Frontal cortex (tissue), 4 donors: ENCODE data around the gene C11orf71. TPM values are rescaled to one million over a fixed set of nuclear protein-coding genes. Genes with fewer than 3 reads are reported as not detected.

Experiments used
- DNase-seq, 2 donors: peaks; one replicate each; pipeline ENCODE4 v3.0.0; 2012; ENCODE audit warnings: low spot score in 2 of 2
- FAIRE-seq: peaks from 2 replicates; lab custom pipeline; 2012; peaks lifted over from hg19 to GRCh38; lab: Jason Lieb, UNC
- total RNA-seq: library from RNA; depleted of rRNA; stranded (reverse); fragments of >200 nt; gene quantifications from one replicate; pipeline ENCODE4 v1.2.3, GENCODE V29; 2014
- donor health status: control.
- donor health status: control.
- donor health status: control.

The C11orf71 gene
- total RNA-seq, 1 donor from 2014 or later = 13.9 TPM

DNA sequence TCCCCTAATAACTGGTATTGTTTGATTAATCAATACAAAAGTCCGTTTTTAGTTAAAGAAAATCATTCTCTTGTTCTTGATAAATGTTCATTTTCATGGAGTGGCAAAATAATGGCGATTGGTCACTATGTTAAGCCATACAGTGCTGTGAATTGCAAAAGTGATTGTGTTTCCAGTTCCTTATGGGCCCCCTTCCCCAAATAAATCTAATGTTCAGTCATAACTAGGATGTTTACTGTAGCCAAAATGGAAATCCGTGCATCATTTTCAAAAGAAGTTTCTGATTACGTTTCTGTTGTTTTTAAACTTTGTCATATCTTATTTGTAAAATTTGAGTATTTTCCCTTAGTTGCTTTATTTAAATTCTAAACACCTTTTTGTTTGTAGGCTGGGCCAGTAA is 1.0 kb upstream of the C11orf71 start:
- DNase-seq (no peak), FAIRE-seq (peak; percentile 21)

DNA sequence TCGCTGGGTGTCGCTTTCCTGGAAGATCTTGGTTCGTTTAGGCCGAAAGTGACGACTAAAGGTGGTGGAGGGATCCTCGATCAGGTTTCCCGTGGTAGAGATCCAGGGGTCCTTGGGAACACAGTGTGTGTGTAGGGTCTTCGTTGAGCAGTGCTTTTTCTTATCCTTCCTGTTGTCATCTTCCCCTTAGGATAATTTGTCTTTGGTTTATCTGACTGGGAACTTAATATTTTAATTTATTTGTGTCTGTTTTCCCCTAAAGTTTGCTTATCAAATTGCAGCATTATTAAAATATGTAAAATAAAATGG is 558 bp upstream of the C11orf71 start:
- DNase-seq = no peak
- FAIRE-seq = no peak

DNA sequence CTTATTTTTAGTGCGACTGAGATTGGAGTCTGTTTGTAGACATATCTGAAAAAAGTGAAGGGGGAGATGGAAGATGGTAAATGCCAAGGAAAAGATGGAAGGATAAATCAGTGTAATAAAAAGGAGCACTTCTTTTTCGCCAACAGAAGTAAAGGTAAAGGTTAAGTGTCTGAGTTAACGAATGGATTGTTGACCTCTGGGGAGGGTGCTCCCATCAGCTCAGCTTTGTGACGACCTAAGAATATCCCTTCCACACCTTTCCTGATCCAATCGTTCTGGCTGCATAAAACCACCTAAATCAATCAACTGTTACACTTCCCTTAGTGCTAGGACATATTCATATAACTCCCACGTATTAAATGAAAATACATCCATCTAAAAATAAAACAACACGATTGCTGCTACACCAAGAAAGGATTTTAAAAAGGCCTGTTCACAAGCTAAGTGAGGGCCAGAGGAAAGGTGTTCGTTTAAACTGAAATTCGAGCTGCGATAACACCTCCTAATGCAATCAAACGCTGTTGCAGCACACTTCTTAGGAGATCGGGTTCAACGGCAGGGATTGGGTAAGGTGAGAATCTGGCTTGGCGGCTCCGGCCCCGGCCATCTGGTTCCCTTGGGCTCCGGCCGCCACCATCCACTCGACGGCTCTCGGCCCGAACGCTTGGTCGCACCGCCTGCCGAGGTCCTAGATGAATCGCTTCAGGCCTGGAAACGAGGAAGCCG is 658 bp downstream of the C11orf71 start:
- DNase-seq = no peak

DNA sequence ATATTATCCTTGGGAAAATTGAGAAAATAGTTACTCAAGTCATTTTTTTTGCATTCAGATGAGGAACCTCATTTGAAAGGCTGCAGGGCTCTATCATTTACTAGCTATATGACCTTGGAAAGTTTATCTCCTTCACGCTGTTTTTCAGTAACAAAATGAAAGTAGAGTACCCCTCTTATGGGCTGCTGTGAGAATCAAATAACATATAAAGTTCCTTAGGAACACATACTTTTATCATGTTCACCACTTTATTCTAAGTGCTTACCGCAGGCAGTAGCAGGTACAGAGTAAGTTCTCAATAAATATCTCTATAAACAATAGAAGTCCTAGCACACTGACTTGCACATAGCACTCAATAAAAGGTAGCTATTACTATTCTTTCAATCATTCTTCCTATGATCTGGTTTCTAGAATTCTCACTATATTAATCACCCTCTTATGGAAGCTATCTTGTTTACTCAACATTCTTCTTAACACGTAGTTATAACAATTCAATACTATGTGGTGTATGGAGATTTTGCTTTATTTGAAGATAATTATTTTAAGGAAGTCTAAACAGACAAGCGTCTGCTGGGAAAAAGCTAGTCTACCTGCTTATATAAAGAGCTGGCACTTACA is 1.9 kb downstream of the C11orf71 start:
- no peak for DNase-seq
- FAIRE-seq = no peak

More for the DNA sequence above, 658 bp downstream of the C11orf71 start:
- FAIRE-seq = no peak

DNA sequence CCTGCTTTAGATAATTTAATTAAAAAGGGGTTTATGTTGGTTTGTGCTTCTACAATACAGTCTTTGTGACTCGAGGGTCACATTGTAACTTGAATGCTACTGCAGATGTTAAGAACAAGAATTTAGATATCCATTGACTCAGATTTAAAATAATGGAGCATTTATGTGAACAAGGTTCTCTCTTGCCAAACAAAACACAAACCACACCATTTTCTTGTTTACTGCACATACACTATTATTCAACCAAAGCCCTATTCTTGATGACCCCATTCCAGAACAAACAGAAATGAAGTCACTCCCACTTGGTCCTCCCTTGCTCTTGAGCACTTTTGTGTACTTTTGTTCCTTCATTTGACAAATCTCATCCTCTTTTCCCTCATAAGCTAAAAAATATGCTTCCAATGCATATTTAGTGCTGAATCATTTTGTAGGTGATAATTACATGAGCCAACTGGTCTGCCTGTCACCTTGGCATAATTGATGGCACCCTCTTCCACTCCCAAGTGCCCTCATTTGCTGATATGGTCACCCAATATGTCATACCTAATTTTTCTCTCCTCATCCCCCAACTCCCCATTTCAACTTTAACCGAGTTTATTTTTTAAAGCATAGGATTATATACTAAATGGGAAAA is 2.8 kb downstream of the C11orf71 start:
- FAIRE-seq = no peak

DNA sequence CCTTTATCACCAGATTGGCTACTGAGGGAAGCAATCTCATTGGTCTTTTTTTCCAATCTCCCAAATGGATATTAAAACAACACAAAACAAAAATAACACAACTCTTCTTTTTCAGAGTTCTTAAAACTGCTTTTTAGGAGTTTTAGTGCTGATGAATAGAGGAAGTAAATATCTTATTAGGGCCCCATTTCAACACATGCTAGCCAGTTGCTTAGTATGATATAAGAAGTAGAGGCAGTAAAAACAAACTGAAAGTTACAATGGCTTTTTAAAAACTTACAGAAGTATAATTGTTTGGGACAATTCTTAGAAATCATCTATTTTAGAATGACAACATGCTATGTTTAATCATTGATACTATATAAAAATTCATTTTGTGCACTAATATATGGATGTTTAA is 3.4 kb downstream of the C11orf71 start:
- no peak for FAIRE-seq
- no peak for DNase-seq

More for the DNA sequence above, 2.8 kb downstream of the C11orf71 start:
- no peak for DNase-seq

DNA sequence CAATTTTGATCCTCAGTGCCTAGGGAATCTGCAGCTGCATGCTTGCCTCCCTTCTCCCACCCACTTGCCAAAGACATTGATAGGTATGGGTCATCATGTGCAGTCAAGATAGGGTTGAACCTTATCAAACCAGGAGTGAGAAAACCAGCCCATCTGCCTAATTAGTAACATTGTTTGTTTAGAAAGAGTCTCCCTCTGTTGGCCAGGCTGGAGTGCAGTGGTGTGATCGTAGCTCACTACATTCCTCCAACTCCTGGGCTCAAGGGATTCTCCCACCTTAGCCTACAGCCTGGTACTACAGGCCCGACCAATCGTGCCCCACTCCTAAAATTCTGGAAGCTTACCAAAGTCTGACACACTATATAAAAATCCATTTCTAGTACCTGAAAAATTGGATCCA is 4.6 kb downstream of the C11orf71 start:
- no peak for FAIRE-seq
- DNase-seq = no peak

DNA sequence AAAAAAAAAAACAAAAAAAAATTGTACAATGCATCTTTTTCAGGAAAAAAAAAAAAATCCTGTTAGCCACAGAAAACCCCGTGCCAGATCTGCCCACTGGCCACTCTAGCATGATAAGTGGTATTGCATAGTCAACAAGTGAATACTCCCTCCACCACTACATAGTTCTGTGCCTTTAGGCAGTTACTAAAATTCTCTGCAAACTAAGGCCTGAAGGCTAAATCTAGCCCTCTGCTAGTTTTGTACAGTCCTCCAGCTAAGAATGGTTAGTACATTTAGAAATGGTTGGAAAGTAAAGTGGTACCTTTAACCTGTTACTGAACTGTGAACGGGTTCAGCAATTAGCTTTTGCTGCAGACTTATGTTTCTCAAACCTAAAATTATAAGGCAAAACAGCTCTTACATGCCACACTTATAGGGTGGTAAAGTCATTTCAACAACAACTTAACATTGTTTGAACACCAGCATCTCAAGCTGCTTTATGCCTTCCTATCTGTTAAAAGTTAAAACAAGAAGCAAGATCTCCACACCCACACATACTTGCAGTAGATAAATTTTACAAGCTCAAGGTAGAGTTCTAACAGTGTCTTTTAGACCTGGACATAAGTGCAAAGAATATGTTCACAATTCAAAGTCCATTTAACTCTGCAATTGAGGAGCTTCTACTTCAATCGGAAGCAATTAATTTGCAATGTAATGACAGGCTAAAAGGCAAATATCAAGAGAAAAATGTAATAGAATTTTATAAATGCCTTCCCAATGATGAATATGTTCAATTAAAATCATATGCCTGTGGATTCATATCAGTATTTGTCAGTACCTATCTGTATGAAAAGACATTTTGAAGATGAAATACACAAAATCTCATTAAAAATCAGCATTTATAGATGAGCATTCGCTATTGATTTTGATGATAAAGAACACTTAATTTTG is 7.3 kb downstream of the C11orf71 start:
- FAIRE-seq = no peak

DNA sequence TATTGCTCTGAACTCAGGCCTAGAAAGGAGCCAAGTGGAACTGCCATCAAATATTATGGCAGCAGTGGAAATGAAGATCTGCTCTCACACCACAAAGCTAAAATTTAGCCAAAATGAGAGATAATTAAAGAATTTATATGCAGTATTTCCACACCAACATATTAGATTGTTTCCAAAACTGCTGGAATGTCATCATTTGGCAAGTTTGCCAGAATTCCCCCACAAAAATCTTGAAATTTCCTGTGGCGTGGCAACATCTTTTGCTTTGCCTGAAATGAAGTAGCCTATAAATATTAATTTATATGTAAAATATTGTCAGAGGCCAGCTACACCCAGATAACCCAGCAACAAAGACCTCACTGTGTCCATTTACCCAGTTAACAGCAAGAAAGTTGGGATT is 13.8 kb downstream of the C11orf71 start:
- FAIRE-seq = no peak
- DNase-seq = no peak

More for the DNA sequence above, 7.3 kb downstream of the C11orf71 start:
- DNase-seq = no peak

DNA sequence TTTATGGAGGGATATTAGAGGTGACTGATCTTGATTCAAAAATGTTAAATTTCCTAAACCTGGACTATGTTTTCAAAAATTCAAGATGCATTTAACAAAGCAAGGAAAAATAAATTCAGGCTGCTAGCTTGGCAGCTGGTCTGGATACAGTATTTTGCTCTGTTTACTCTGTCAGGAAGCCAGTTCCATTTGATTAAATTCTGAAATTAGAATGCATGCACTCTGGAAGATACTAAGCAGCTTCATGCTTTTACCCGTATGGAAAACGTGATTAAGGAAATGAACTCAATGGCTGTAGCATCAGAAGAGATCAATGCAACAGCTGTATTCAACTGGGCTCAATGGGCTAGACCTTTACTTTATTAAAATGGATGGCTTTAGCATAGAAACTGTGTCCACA is 14.2 kb downstream of the C11orf71 start:
- FAIRE-seq = no peak
- no peak for DNase-seq

DNA sequence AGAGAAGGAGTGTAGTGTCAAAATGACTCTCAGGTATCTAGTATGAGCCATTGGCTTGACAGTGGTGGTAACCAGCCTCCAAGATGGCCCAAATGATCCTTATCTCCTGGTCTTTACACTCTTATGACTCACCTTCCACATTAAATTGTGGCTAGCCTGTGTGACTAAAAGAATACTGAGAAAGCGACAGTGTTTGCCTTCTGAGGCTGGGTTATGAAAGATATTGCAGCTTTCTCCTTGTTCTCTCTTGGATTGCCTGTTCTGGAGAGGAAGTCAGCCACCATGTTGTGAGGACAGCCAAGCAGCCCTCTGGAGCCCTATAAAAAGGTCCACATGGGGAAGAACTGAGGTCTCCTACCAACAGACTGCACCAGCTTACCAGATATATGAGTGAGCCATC is 15.8 kb downstream of the C11orf71 start:
- DNase-seq (no peak), FAIRE-seq (no peak)

DNA sequence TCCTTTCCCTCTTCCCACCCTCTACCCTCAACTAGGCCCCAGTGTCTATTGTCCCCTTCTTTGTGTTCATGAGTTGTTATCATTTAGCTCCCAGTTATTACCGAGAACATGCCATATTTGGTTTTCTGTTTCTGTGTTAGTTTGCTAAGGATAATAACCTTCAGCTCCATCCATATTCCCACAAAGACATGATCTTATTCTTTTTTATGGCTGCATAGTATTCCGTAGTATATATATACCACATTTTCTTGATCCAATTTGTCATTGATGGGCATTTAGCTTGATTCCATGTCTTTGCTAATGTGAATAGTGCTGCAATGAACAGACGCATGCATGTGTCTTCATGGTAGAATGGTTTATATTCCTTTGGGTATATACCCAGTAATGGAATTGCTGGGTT is 17.8 kb downstream of the C11orf71 start:
- DNase-seq (no peak), FAIRE-seq (no peak)

DNA sequence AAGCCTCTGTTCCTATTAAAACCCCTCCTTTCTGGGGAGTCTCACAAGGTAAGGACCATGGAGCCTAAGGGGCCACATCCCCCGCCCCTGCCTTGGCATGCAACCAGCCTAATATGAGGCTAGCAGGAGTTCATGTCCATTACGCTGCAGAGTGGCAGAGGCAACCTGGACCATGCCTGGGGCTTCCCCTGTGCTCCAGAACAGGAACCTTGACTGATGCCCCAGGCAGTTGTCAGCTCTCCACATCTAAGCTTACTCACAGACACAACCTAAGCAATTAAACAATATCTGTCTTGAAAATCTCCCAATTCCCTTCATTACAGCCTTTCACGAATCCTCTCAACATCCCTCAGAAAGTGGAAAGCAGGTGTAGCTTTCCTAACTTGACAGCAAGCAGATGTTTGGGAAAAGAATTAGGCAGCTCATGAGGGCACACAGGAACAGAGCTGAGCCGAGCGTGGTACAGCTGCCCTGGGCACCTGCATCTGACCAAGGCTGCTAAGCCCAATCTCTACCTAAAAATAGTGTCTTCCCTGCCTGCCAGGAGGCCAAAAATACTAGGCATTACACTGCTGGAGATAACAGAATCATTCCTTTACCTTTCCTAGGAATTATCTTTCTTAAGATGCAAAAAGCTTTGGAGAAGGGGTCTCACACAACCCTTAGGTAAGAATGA is 20.8 kb downstream of the C11orf71 start:
- DNase-seq (no peak), FAIRE-seq (no peak)

DNA sequence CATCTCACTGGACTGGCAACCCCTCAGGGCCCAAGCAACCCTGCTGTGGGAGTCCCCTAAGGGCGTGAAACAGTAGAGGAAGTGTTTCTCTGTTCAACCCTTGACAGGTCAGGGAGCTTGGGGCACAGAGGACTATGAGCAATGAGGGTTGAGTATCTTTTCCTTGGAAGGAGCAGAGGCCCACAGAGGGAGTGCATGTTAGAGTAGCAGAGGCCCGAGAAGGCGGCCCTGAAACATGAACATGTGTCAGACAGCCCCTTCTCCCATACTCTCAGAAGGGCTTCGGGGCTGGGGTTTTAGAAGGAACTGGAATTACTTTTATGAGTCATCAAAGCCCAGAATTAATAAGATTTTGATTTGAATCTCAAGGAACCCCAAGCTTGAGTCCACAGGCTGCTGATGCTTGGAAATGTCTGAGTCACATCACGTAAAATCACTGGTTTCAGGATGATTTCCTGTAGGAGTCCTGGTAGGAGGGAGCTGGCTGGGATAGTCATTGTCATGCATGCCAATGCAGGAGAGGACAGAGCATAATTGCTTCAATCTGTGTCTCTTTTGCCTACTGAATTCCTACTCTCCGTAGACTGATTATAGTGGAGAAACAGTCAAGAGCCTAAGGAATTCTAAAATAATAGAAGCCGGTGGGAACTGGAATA is 22.6 kb downstream of the C11orf71 start:
- no peak for FAIRE-seq
- DNase-seq = no peak

DNA sequence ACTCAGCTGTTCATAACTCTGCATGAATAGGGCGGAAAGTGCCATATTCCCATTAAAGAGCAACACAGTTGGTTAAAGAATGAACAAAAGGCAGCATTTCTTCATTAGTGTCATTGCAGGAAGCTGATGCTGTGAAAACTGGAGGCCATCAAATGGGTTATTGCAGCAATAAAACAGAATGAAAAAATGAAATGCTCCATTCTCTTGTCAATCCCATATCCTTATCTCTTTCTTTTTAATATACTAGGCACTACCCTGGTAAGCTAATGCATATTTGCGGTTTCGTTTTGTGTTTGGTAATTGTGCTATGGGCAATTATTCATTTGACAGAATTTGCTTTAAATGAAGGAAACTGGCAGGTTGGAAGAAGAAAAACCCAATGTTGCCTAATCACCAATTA is 25.3 kb downstream of the C11orf71 start:
- FAIRE-seq (no peak), DNase-seq (no peak)

DNA sequence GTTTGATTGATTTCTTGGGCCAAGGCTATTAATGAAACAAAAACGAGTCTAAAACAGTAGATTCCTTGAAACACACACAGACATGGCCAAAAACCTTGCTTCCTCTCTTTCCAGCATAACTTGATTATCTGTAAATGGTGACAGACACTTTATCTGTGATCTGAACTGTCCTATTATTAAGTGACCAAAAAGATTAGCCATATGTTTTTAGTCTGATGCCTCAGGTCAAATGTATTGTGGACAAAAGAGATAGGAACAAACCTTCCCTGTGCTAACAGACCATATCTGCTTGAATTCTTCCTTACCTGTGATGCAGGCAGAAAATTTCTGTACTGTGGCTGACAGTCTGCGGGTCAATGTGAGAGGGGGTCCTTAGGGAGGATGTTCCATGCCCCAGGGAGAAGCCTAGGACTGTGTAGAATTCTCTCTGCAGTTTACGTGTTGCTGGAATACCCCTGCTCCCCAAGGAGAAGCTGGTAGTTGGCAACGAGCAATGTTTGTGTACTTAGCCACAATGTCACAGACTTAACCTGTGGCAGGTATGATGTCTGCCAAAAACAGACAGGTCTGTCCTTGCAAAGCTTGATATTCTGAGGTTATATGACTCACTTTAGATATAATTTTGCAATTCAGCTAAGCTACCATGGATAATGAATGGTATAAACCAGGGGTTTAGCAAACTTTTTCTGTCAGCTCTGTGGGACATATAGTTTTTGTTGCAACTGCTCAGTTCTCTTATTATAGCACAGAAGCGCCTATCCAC is 31.2 kb downstream of the C11orf71 start:
- no peak for DNase-seq
- FAIRE-seq = no peak

DNA sequence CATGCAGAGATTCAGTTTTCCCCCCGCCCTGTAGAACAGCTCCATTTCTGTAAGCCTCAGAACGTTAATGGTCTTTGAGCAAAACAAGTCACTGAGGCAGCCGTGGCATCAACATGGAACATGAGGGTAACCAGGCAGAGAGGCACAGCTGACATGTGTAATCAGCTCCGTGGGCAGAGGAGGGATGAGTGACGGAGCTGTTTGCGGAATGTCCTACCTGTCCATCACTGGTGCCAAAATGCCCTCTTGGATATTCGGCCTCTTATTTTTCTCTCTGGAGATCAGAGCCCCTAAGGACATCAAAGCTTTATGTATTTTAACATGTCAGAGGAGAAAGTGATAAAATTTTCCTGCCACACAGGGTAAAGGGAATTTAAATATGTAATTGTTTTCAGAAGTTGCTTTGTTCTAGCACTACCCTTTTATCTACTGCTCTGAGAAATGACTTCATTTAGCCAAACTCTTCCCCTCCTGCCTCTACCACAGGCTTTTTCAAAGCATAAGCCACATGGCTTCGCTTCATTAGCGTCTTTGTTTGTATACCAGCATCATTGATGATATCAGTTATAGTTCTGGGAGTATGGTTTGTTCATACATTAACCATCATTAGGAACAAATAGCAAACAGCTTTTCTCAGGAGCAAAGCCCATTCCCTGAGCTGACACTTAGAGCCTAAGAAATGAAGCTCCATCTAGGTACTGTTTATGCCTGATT is 32.9 kb downstream of the C11orf71 start:
- DNase-seq = no peak
- no peak for FAIRE-seq
